ENCODE data around the gene ACP1.

ACP1 gene

DNA sequence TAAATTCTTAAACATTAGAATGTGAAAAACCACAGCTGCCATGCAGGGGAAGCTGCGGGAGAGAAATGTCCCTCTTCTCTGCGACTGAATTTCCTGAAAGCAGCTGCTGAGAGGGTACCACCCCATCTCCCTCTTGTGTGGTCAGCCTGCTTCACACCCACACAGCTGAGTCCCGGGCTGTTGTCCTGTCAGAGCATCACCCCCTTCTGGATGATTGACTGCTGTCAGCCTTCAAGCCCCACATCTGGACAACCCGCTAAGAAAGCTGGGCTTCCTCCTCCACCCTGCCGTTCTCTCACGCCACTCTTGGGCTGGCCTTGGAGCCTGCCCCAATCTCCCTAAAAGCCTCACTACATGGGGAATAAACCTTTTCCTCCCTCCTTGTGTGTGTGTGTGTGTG lies 26.9 kb upstream of the ACP1 start:
- H3K9me3 ChIP-seq (ENCODE audit: control insufficient read depth, insufficient read depth, low read depth, low read length), result no peaks in the 10 kb centered on the region
- H3K4me3 ChIP-seq (ENCODE audit: low read depth, low read length), result no peak overlapping the region
- H3K4me1 ChIP-seq (ENCODE audit: control insufficient read depth, insufficient read depth, low read length), result peaks cover 15% of the 10 kb centered on the region
- H3K36me3 ChIP-seq (ENCODE audit: control insufficient read depth, insufficient read depth, low read length), result no peaks in the 10 kb centered on the region
- no peak overlapping the region for H3K27ac ChIP-seq (ENCODE audit: low read depth, low read length)
- H3K27me3 ChIP-seq (ENCODE audit: control insufficient read depth, insufficient read depth, low read length), result no peaks in the 10 kb centered on the region
- no peak overlapping the region for H3K9ac ChIP-seq (ENCODE audit: low read length)

DNA sequence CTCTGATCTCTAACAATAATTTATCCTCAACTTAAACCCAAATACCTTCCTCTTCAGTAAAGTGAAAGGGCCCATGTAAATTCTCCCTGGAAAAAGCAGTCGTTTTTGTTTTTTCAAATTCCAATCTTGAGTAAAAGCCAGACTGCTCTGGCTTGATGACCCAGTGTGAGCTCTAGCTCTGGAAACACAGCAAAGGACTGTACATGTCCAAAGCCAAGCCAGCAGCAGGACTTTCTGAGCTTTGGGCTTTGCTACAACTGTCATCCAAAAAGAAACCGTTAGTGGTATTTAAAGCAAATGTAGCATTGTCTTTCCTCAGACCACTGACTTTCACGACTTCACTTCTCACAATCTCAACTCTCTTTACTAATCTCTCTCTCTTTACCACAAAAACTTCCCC lies 26.3 kb upstream of the ACP1 start:
- no peak overlapping the region for H3K27ac ChIP-seq (ENCODE audit: low read depth, low read length)
- H3K4me1 ChIP-seq (ENCODE audit: control insufficient read depth, insufficient read depth, low read length), result peaks cover 10% of the 10 kb centered on the region
- H3K9ac ChIP-seq (ENCODE audit: low read length), result no peak overlapping the region
- no peaks in the 10 kb centered on the region for H3K9me3 ChIP-seq (ENCODE audit: control insufficient read depth, insufficient read depth, low read depth, low read length)
- H3K36me3 ChIP-seq (ENCODE audit: control insufficient read depth, insufficient read depth, low read length), result peaks cover 5% of the 10 kb centered on the region; the same call in 1 of the 2 replicates
- no peak overlapping the region for H3K4me3 ChIP-seq (ENCODE audit: low read depth, low read length)
- no peaks in the 10 kb centered on the region for H3K27me3 ChIP-seq (ENCODE audit: control insufficient read depth, insufficient read depth, low read length)

DNA sequence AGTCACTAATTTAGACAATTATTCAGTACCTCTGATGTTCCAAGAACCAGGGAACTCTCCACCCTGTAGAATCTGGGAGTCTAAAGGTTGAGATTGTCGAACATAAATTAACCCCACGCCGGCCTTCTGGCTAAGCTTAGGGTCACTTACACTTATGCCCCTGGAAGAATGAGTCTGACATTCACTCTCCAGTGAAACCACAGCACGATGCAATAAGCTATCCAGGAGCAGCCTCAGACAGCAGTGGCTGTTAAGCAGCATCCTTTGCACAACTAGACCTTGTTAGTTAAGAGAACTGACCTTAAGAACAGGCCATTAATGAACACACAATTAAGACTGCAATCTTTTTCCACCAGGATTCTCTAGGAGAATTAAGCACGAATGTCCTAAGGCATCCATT lies 25.9 kb upstream of the ACP1 start:
- Histone ChIP-seq H3K4me3 (ENCODE audit: low read depth, low read length) (no peak overlapping the region), H3K4me1 (ENCODE audit: control insufficient read depth, insufficient read depth, low read length) (peaks cover 6% of the 10 kb centered on the region), H3K27me3 (ENCODE audit: control insufficient read depth, insufficient read depth, low read length) (no peaks in the 10 kb centered on the region), H3K27ac (ENCODE audit: low read depth, low read length) (no peak overlapping the region), H3K36me3 (ENCODE audit: control insufficient read depth, insufficient read depth, low read length) (peaks cover 9% of the 10 kb centered on the region; the same call in 1 of the 2 replicates), H3K9ac (ENCODE audit: low read length) (no peak overlapping the region), H3K9me3 (ENCODE audit: control insufficient read depth, insufficient read depth, low read depth, low read length) (no peaks in the 10 kb centered on the region)

DNA sequence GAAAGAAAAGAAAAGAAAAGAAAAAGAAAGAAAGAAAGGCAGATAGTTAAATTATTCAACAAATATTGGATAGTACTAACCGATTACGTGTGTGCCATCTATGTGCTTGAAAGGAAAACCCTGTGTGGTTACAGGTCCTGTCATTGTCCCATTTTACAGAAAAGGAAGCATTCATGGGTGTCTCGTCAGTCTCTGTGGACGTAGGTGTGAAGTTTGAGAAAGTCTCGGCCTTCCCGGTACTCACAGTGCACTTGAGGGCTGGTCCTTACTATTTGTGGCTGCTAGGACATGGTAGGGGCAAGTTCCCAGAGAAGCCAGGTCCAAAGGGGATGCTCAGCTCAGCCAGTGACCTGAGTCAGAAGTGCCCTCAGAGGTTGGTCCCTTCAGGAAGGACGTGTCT lies 20.2 kb upstream of the ACP1 start:
- no peaks in the 10 kb centered on the region for H3K9me3 ChIP-seq (ENCODE audit: control insufficient read depth, insufficient read depth, low read depth, low read length)
- H3K4me1 ChIP-seq (ENCODE audit: control insufficient read depth, insufficient read depth, low read length), result peaks cover 6% of the 10 kb centered on the region; the same call in 1 of the 2 replicates
- H3K4me3 ChIP-seq (ENCODE audit: low read depth, low read length), result no peak overlapping the region
- H3K36me3 ChIP-seq (ENCODE audit: control insufficient read depth, insufficient read depth, low read length), result peaks cover 25% of the 10 kb centered on the region
- H3K27me3 ChIP-seq (ENCODE audit: control insufficient read depth, insufficient read depth, low read length), result no peaks in the 10 kb centered on the region
- H3K27ac ChIP-seq (ENCODE audit: low read depth, low read length), result no peak overlapping the region
- no peak overlapping the region for H3K9ac ChIP-seq (ENCODE audit: low read length)

DNA sequence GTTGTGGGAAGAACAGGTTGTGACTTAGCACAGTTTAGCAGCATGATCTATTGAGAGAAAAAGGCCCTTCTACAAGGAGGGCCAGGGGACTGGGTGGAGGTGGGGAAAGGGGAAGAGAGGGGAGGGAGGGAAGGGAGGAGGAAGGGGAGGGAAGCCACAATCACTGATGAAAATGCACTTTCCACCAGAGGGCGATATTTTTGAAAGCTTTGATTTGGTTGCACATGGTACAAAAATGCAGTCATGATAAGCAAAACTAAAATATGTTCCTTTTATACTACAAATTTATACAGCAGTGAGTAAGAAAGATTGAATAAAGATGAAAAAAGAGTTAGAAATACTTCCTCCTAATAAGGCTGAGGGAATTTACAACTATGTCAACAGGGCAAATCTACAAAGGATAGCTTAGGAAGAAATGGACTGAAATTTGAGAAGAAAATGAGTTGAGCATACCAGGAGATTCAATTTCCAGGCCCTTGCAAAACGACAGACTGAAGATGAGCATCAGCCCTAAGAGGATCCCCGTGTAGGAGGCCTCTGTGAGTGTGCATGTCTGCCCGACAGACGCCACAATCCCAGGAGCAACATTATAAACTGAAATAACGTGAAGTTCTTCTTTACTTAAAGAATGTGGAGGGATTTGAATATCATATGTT lies 18.1 kb upstream of the ACP1 start:
- H3K36me3 ChIP-seq (ENCODE audit: control insufficient read depth, insufficient read depth, low read length), result peaks cover 25% of the 10 kb centered on the region
- no peak overlapping the region for H3K4me3 ChIP-seq (ENCODE audit: low read depth, low read length)
- no peaks in the 10 kb centered on the region for H3K4me1 ChIP-seq (ENCODE audit: control insufficient read depth, insufficient read depth, low read length)
- H3K27ac ChIP-seq (ENCODE audit: low read depth, low read length), result no peak overlapping the region
- H3K9me3 ChIP-seq (ENCODE audit: control insufficient read depth, insufficient read depth, low read depth, low read length), result no peaks in the 10 kb centered on the region
- H3K9ac ChIP-seq (ENCODE audit: low read length), result no peak overlapping the region
- no peaks in the 10 kb centered on the region for H3K27me3 ChIP-seq (ENCODE audit: control insufficient read depth, insufficient read depth, low read length)

DNA sequence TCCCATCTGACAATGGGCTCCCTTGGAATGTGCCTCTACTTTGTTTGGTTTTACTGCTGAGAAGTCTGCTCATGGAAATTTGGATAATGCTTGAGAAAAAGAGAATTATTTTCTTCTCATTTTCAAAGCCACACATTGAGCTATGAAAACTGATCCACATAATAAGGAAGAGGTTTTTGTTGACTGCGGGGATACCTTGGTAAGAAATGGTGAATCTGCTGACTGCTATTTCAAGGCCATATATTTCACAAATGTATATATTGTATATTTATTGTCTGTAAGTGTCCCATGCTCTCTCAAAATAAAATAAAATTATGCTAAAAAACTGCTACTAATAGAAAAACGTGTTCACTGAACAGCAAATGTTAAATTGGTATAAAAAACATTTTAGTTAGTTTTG lies 16.0 kb upstream of the ACP1 start:
- H3K9me3 ChIP-seq (ENCODE audit: control insufficient read depth, insufficient read depth, low read depth, low read length), result no peaks in the 10 kb centered on the region
- H3K27ac ChIP-seq (ENCODE audit: low read depth, low read length), result no peak overlapping the region
- H3K9ac ChIP-seq (ENCODE audit: low read length), result no peak overlapping the region
- H3K4me3 ChIP-seq (ENCODE audit: low read depth, low read length), result no peak overlapping the region
- peaks cover 22% of the 10 kb centered on the region for H3K36me3 ChIP-seq (ENCODE audit: control insufficient read depth, insufficient read depth, low read length)
- H3K4me1 ChIP-seq (ENCODE audit: control insufficient read depth, insufficient read depth, low read length), result no peaks in the 10 kb centered on the region
- H3K27me3 ChIP-seq (ENCODE audit: control insufficient read depth, insufficient read depth, low read length), result no peaks in the 10 kb centered on the region

DNA sequence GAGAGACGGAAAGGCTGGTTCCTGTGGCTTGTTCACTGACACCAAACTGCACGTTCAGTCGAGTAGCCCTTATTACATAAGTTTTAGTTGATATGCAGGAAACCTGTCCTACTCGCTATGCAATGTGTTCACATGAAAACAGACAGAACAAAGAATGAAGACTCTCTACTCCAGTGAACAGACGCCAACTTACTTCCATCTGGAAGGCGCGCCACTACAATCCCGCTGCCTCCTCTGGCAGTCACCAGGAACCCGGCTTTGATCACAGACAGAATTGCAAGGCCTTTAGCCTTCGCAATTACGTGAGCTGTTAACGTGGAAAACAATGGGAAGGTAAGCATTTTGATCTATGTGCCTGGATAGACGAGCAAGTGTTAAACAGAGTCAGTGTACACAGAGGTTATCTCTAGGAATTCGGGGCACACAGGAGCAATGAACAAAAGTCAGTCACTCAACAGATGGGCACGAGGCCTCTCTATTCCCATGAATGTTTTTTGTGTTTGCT lies 15.2 kb upstream of the ACP1 start:
- H3K9me3 ChIP-seq (ENCODE audit: control insufficient read depth, insufficient read depth, low read depth, low read length), result no peaks in the 10 kb centered on the region
- no peaks in the 10 kb centered on the region for H3K4me1 ChIP-seq (ENCODE audit: control insufficient read depth, insufficient read depth, low read length)
- no peak overlapping the region for H3K27ac ChIP-seq (ENCODE audit: low read depth, low read length)
- no peak overlapping the region for H3K4me3 ChIP-seq (ENCODE audit: low read depth, low read length)
- H3K9ac ChIP-seq (ENCODE audit: low read length), result no peak overlapping the region
- peaks cover 20% of the 10 kb centered on the region for H3K36me3 ChIP-seq (ENCODE audit: control insufficient read depth, insufficient read depth, low read length)
- no peaks in the 10 kb centered on the region for H3K27me3 ChIP-seq (ENCODE audit: control insufficient read depth, insufficient read depth, low read length)

DNA sequence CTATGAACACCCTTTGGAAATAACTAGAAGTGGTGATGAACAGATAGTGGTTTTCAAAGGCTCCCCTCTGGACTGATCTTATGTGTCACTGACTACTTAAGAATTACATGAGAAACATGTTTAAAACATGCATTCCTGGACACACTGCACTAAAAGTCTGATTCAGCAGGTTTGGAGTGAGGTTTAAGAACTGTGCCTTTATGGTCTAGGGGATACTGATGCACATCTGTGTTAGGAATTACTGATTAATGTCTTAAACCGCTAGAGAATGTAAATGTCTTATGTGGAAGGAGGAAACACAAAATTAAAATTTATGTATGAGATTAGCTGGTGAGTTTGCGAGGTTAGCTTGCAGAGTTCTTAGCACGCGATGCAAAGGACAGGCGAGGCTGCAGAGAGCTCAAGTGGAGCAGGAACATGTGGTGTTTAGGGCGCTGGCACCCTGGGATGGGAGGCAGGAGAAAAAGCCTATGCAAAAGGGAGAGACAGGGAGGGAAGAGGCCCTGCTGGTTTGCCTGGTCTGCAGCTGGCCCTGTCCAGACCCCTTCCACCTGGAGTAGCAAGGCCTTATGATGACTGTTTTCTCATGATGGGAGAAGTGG lies 12.6 kb upstream of the ACP1 start:
- H3K4me1 ChIP-seq (ENCODE audit: control insufficient read depth, insufficient read depth, low read length), result no peaks in the 10 kb centered on the region
- peaks cover under 1% of the 10 kb centered on the region; the same call in 1 of the 2 replicates for H3K9me3 ChIP-seq (ENCODE audit: control insufficient read depth, insufficient read depth, low read depth, low read length)
- H3K36me3 ChIP-seq (ENCODE audit: control insufficient read depth, insufficient read depth, low read length), result peaks cover 11% of the 10 kb centered on the region; the same call in 1 of the 2 replicates
- H3K27me3 ChIP-seq (ENCODE audit: control insufficient read depth, insufficient read depth, low read length), result no peaks in the 10 kb centered on the region
- no peak overlapping the region for H3K27ac ChIP-seq (ENCODE audit: low read depth, low read length)
- no peak overlapping the region for H3K9ac ChIP-seq (ENCODE audit: low read length)
- no peak overlapping the region for H3K4me3 ChIP-seq (ENCODE audit: low read depth, low read length)

DNA sequence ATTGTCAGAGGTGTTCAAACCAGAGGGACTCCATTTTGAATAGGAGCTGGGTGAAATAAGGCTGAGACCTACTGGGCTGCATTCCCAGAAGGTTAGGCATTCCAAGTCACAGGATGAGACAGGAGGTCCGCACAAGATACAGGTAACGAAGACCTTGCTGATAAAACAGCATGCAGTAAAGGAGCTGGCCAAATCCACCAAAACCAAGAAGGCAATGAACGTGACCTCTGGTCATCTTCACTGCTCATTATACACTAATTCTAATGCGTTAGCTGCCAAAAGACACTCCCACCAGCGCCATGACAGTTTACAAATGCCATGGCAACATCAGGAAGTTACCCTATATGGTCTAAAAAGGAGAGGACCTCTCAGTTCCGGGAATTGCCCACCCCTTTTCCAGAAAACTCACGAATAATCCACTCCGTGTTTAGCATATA lies 11.5 kb upstream of the ACP1 start:
- H3K9ac ChIP-seq (ENCODE audit: low read length), result no peak overlapping the region
- no peaks in the 10 kb centered on the region for H3K4me1 ChIP-seq (ENCODE audit: control insufficient read depth, insufficient read depth, low read length)
- H3K27me3 ChIP-seq (ENCODE audit: control insufficient read depth, insufficient read depth, low read length), result no peaks in the 10 kb centered on the region
- H3K36me3 ChIP-seq (ENCODE audit: control insufficient read depth, insufficient read depth, low read length), result peaks cover 8% of the 10 kb centered on the region; the same call in 1 of the 2 replicates
- H3K9me3 ChIP-seq (ENCODE audit: control insufficient read depth, insufficient read depth, low read depth, low read length), result peaks cover 12% of the 10 kb centered on the region
- no peak overlapping the region for H3K27ac ChIP-seq (ENCODE audit: low read depth, low read length)
- no peak overlapping the region for H3K4me3 ChIP-seq (ENCODE audit: low read depth, low read length)

DNA sequence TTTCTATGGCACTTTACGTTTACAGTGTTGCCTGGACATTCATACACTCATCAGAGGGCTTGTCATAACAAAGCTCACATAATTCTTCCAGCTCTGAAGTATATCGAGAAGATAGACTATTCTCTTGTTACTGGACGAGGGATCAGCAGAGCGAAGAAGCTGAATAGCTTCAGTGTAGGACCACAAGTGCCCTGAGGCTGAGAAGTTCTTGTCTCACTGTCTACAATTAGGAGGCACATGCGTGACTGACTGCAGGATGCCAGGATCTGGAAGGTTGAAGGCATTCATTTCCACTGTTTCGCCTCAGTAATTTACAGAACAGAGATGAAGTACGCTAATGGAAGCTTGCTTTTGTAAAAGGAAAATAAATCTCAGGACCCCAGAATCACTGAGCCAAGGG lies 10.5 kb upstream of the ACP1 start:
- Histone ChIP-seq H3K27me3 (ENCODE audit: control insufficient read depth, insufficient read depth, low read length) (no peaks in the 10 kb centered on the region), H3K9me3 (ENCODE audit: control insufficient read depth, insufficient read depth, low read depth, low read length) (peaks cover 19% of the 10 kb centered on the region), H3K9ac (ENCODE audit: low read length) (no peak overlapping the region), H3K4me1 (ENCODE audit: control insufficient read depth, insufficient read depth, low read length) (no peaks in the 10 kb centered on the region), H3K27ac (ENCODE audit: low read depth, low read length) (no peak overlapping the region), H3K4me3 (ENCODE audit: low read depth, low read length) (no peak overlapping the region), H3K36me3 (ENCODE audit: control insufficient read depth, insufficient read depth, low read length) (peaks cover 10% of the 10 kb centered on the region; the same call in 1 of the 2 replicates)

DNA sequence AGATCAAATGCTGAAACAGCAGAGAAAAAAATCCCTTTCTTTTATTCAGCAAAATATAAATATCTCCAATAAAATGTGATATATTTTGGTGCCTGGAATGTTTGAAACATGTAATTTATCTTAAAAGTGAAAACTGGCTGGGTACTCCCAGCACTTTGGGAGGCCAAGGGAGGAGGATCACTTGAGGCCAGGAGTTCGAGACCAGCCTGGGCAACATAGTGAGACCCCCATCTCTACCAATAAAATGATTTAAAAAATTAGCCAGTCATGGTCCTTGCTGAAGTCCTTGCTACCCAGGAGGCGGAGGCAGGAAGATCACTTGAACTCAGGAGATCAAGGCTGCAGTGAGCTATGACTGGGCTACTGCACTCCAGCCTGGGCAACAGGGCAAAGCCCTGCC lies 9.6 kb upstream of the ACP1 start:
- peaks cover 11% of the 10 kb centered on the region; the same call in 1 of the 2 replicates for H3K36me3 ChIP-seq (ENCODE audit: control insufficient read depth, insufficient read depth, low read length)

More for the DNA sequence above, 9.6 kb upstream of the ACP1 start:
- Histone ChIP-seq H3K9ac (ENCODE audit: low read length) (no peak overlapping the region), H3K27me3 (ENCODE audit: control insufficient read depth, insufficient read depth, low read length) (no peaks in the 10 kb centered on the region), H3K9me3 (ENCODE audit: control insufficient read depth, insufficient read depth, low read depth, low read length) (peaks cover 21% of the 10 kb centered on the region), H3K4me1 (ENCODE audit: control insufficient read depth, insufficient read depth, low read length) (no peaks in the 10 kb centered on the region), H3K27ac (ENCODE audit: low read depth, low read length) (no peak overlapping the region), H3K4me3 (ENCODE audit: low read depth, low read length) (no peak overlapping the region)
